GM12892 (cell line): ENCODE results near the gene GADL1.

Experiments
- POLR2AphosphoS5 ChIP-seq: IDR thresholded peaks from 2 replicates; pipeline ENCODE4 v1.6.1; 2011; ENCODE audit warnings: low read depth, low read length, control low read depth
- TAF1 ChIP-seq: IDR thresholded peaks from 2 replicates; pipeline ENCODE4 v1.6.1; 2011; ENCODE audit warnings: low read depth, mild to moderate bottlenecking, control low read depth, low read length, borderline replicate concordance

GRCh38 chr3:30723211-30723610, 171.2 kb downstream of the GADL1 start:
- TF ChIP-seq POLR2AphosphoS5, result no peak
- no peak for TF ChIP-seq TAF1
